Body of pancreas (tissue), 4 donors: Measurements from ENCODE around the gene PMIS2.

Source experiments
- POLR2A ChIP-seq, 3 donors: fragments of 450-650 bp; IDR thresholded peaks; one replicate each; pipeline ENCODE4 v1.6.1; 2016; ENCODE audit warnings: antibody characterized with exemption in 3 of 3, mild to moderate bottlenecking in 2 of 3
- TF ChIP-seq, protein P1 (sequence below), 7 experiments: fragments of 450-650 bp in 4 of 7; fragments of 200-600 bp in 3 of 7; sonication (generic) in 3 of 7; IDR thresholded peaks; one replicate each; pipeline ENCODE4 v1.5.1; 2016 to 2019; ENCODE audit warnings: antibody characterized with exemption in 7 of 7

DNA sequence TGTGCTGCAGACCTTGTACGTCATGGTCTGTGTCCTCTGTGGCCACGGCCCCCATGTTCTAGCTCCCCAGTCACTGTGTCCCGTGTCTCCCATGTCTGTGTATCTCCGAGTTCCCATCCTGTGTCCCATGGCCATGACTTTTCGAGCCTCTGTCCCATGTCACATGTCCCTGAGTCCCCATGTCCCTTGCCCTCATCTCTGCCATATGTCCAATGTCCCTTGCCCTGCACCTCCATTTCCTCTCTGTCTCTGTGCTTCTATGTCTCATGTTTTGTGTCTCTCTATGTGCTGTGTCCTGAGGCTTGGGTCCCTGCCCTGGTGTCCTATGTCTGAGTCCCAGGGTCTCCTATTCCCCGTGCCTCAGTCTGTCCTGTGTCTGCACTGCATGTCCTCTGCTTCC lies 24.5 kb upstream of the PMIS2 start:
- TF ChIP-seq, protein P1, sequence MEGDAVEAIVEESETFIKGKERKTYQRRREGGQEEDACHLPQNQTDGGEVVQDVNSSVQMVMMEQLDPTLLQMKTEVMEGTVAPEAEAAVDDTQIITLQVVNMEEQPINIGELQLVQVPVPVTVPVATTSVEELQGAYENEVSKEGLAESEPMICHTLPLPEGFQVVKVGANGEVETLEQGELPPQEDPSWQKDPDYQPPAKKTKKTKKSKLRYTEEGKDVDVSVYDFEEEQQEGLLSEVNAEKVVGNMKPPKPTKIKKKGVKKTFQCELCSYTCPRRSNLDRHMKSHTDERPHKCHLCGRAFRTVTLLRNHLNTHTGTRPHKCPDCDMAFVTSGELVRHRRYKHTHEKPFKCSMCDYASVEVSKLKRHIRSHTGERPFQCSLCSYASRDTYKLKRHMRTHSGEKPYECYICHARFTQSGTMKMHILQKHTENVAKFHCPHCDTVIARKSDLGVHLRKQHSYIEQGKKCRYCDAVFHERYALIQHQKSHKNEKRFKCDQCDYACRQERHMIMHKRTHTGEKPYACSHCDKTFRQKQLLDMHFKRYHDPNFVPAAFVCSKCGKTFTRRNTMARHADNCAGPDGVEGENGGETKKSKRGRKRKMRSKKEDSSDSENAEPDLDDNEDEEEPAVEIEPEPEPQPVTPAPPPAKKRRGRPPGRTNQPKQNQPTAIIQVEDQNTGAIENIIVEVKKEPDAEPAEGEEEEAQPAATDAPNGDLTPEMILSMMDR (IDR thresholded peaks at IDR 0.05), result no peak
- no peak for TF ChIP-seq POLR2A (IDR thresholded peaks at IDR 0.05)
